ENCODE measurements around the gene WWOX.

WWOX gene

DNA sequence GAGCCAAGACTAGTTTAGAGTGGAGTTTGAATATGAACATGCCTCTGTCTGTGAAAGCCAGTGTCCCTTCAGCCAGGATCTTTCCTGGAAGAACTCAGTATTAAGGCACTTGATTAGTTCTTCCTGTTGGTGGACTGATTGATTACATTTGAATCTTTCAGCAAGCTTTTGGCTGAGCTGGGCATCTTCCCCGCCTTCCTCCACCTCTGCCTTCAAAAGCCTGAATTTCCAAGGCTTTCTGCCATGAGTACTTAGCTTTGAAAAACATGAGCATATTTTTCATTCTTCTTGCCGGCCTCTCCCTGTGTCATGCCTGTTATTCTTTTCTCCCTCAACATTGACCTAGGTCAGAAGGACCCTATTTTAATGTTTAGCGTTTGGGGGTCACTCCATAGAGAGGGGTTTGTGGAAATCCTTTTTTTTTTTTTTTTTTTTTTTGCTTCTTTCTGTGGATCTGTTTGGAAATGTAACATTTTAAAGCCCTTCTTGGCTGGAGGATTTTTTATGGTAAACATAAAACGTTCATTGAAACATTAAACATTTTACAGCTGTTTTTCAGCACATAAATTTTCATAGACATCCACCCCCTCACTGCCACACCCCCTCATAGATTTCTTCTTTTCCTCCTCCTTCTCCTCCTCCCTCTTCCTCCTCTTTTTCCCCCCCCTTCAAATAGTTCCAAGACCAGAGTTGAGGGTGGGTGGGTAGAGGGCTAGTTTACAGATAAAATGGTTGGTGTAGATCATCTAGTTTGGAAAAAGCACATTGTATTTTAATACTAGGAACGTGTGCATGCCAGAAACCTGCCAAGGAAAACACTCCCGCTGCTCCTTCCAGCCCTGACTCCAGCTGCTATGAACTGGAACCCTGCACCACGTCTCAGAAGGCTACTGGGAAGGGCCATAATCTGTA is 645.9 kb downstream of the WWOX start:
- TF ChIP-seq, protein P1, sequence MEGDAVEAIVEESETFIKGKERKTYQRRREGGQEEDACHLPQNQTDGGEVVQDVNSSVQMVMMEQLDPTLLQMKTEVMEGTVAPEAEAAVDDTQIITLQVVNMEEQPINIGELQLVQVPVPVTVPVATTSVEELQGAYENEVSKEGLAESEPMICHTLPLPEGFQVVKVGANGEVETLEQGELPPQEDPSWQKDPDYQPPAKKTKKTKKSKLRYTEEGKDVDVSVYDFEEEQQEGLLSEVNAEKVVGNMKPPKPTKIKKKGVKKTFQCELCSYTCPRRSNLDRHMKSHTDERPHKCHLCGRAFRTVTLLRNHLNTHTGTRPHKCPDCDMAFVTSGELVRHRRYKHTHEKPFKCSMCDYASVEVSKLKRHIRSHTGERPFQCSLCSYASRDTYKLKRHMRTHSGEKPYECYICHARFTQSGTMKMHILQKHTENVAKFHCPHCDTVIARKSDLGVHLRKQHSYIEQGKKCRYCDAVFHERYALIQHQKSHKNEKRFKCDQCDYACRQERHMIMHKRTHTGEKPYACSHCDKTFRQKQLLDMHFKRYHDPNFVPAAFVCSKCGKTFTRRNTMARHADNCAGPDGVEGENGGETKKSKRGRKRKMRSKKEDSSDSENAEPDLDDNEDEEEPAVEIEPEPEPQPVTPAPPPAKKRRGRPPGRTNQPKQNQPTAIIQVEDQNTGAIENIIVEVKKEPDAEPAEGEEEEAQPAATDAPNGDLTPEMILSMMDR (IDR thresholded peaks at IDR 0.05), result no peak
- no peak for DNase-seq (ENCODE audit: low spot score)
- H3K4me3 ChIP-seq, result no peak overlapping the region
- H3K27ac ChIP-seq, result no peak overlapping the region

DNA sequence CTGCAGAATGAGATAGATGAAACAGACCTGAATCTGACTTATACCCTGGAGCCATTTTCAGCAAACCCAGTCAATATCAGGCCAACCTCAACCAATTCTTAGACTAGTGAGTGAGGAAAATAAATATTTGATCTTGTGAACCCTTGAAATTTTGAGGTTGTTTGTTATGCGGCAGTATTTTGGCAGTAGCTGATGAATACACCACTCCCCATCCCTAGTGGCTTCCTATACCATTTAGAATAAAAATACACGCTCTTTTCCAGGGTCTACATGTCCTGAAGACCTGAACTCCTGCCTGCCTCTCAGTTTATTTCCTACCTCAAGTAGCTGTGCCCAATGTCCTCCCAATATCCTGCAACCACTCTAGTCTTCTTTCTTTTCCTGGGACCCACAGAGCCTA is 647.3 kb downstream of the WWOX start:
- no peak for DNase-seq (ENCODE audit: low spot score)
- Histone ChIP-seq H3K27ac (no peak overlapping the region), H3K4me3 (no peak overlapping the region)
- TF ChIP-seq, protein P1 (IDR thresholded peaks at IDR 0.05), result no peak

DNA sequence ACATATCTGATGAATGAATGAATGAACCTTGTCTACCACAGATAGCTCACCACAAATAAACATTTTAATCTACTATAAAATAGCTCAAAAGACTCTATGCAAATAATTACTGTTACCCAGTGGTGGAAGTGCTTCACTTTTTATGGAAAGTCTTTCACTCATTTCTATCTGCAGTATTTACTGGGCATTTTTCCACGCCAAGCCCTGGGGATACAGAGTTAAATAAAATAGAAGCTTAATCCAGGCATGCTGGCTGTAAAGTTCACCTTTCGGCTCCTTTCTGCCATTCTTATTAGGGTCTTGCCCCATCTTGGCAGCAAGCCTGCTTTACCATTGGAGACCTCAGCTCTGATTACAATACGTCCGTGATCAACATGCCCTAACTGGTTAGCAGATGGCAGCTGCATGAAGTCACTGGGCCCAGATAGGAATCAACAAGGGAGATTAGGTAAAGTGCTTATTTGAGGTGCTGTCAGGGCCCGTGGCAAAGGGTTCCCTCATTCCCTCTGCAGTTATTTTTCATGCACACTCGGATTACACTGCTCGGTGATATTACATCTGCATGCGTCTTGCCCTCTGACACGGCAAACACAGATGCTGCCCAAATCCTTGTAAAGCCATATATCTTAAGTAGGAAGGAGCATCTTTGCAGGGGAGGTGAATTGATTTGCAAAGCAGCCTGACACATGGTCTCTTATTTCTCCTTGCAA is 648.9 kb downstream of the WWOX start:
- H3K4me3 ChIP-seq, result no peak overlapping the region
- TF ChIP-seq, protein P1 (IDR thresholded peaks at IDR 0.05), result no peak
- no peak for DNase-seq (ENCODE audit: low spot score)
- no peak overlapping the region for H3K27ac ChIP-seq

DNA sequence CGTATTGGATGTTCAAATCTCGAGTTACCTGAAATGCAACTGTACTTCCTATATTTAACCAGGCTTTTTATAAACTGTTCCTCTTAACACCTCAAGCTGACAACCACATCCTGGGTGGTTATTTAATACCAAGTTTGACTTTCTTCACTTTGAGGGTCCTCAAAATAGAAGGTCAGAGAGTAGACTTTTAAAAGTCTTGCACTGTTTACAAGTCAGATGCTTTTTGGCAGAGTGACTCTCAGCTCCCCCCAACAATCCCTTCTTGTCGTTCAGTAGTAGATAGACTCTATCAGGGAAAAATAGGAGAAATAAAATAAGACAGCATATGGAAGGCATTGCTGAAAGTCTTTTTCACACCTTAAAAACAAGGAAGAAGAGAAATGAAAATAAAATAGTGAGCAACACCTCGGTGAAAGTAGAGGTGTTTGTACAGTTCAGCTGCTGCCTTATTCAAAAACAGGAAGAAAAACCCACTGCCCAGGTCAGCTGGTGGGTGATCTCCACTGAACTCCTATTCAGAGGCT is 650.4 kb downstream of the WWOX start:
- no peak overlapping the region for H3K27ac ChIP-seq
- TF ChIP-seq, protein P1 (IDR thresholded peaks at IDR 0.05), result no peak
- H3K4me3 ChIP-seq, result no peak overlapping the region
- DNase-seq (ENCODE audit: low spot score), result no peak

DNA sequence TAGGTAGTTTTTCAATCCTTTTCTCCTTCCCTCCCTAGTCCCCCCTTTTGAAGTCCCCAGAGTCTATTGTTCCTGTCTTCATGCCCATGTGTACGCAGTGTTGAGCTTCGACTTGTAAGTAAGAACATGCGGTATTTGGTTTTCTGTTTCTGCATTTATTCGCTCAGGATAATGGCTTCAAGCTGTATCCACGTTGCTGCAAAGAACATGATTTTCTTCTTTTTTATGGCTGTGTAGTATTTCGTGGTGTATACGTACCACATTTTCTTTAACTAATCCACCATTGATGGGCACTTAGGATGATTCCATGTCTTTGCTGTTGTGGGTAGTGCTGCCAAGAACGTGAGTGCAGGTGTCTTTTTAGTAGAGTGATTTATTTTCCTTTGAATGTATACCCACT is 651.2 kb downstream of the WWOX start:
- no peak for DNase-seq (ENCODE audit: low spot score)
- Histone ChIP-seq H3K27ac (no peak overlapping the region), H3K4me3 (no peak overlapping the region)
- TF ChIP-seq, protein P1 (IDR thresholded peaks at IDR 0.05), result no peak

DNA sequence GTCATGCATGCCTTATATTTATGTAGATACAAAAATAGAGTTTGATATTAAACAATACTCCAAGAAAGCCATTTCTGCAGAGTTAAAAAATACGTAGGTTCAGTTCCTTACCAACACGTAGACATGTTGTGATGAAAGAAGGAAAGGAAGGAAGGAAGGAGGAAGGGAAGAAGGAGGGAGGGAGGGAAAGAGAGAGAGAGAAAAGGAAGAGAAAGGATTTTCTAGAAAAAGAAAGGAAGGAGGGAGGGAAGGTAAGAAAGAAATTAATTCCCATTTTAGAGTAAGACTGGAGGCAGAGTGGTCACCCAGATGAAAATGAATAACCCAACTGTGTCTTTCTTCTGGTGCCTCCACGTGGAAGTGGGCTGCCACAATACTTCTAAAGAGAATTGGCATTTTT is 652.1 kb downstream of the WWOX start:
- Histone ChIP-seq H3K4me3 (no peak overlapping the region), H3K27ac (no peak overlapping the region)
- TF ChIP-seq, protein P1 (IDR thresholded peaks at IDR 0.05), result no peak
- no peak for DNase-seq (ENCODE audit: low spot score)

Measured in coronary artery (tissue), 2 donors.